Loucy (cell line): ENCODE measurements around the gene KNDC1.

Source experiments
- H2AFZ ChIP-seq: fragments of 200-600 bp; sonication (generic); 2 replicates; pipeline ENCODE4 v1.6.0; 2016; ENCODE audit warnings: antibody characterized with exemption, mild to moderate bottlenecking, low read length, moderate library complexity
- H3F3A ChIP-seq: fragments of 200-600 bp; 2 replicates; pipeline ENCODE4 v1.6.0; 2016; ENCODE audit warnings: antibody characterized with exemption, low read depth, mild to moderate bottlenecking
- H3K27me3 ChIP-seq: fragments of 200-600 bp; sonication (generic); 2 replicates; pipeline ENCODE4 v1.6.1; 2014; ENCODE audit warnings: low read length, mild to moderate bottlenecking; ENCODE audit not compliant: insufficient read depth, poor library complexity, severe bottlenecking
- H3K36me3 ChIP-seq: fragments of 200-600 bp; sonication (generic); 2 replicates; pipeline ENCODE4 v1.6.1; 2016; ENCODE audit warnings: low read length; ENCODE audit not compliant: insufficient read depth
- H3K4me1 ChIP-seq: fragments of 200-600 bp; sonication (generic); 2 replicates; pipeline ENCODE4 v1.5.1; 2014; ENCODE audit warnings: low read length, mild to moderate bottlenecking; ENCODE audit not compliant: insufficient read depth, poor library complexity, severe bottlenecking
- H3K4me2 ChIP-seq: fragments of 200-600 bp; sonication (generic); 2 replicates; pipeline ENCODE4 v1.6.0; 2014; ENCODE audit warnings: antibody characterized with exemption, low read length, low read depth, mild to moderate bottlenecking; ENCODE audit not compliant: poor library complexity, severe bottlenecking
- H3K4me3 ChIP-seq: fragments of 200-600 bp; sonication (generic); 2 replicates; pipeline ENCODE4 v1.5.1; 2014; ENCODE audit warnings: low read length, mild to moderate bottlenecking, mixed read lengths; ENCODE audit not compliant: poor library complexity, severe bottlenecking
- H3K79me2 ChIP-seq: fragments of 200-600 bp; sonication (generic); 2 replicates; pipeline ENCODE4 v1.6.1; 2014; ENCODE audit warnings: low read length; ENCODE audit not compliant: insufficient read depth
- H3K9ac ChIP-seq: fragments of 200-600 bp; sonication (generic); 2 replicates; pipeline ENCODE4 v1.6.0; 2014; ENCODE audit warnings: mild to moderate bottlenecking, low read depth, low read length, moderate library complexity; ENCODE audit not compliant: poor library complexity, severe bottlenecking
- H3K9me2 ChIP-seq: fragments of 200-600 bp; sonication (generic); replicated peaks from 2 replicates; pipeline ENCODE4 v1.6.1; 2016; ENCODE audit warnings: low read depth, low read length, mixed read lengths
- H3K9me3 ChIP-seq: fragments of 200-600 bp; sonication (generic); 2 replicates; pipeline ENCODE4 v1.6.1; 2014; ENCODE audit warnings: mild to moderate bottlenecking, antibody characterized with exemption, low read length, low read depth; ENCODE audit not compliant: insufficient read depth
- H4K20me1 ChIP-seq: fragments of 200-600 bp; sonication (generic); 2 replicates; pipeline ENCODE4 v1.6.0; 2014; ENCODE audit warnings: antibody characterized with exemption, low read length, mild to moderate bottlenecking; ENCODE audit not compliant: insufficient read depth, poor library complexity, severe bottlenecking
- EZH2phosphoT487 ChIP-seq: fragments of 200-600 bp; IDR thresholded peaks from 2 replicates; pipeline ENCODE4 v1.6.1; 2018; ENCODE audit warnings: antibody characterized with exemption, mild to moderate bottlenecking, moderate library complexity, borderline replicate concordance
- TF ChIP-seq, protein P1 (sequence below): fragments of 200-600 bp; sonication (generic); conservative IDR thresholded peaks from 2 replicates; pipeline ENCODE4 v1.5.1; 2014; ENCODE audit warnings: mild to moderate bottlenecking, antibody characterized with exemption, low read length

Gene KNDC1

DNA sequence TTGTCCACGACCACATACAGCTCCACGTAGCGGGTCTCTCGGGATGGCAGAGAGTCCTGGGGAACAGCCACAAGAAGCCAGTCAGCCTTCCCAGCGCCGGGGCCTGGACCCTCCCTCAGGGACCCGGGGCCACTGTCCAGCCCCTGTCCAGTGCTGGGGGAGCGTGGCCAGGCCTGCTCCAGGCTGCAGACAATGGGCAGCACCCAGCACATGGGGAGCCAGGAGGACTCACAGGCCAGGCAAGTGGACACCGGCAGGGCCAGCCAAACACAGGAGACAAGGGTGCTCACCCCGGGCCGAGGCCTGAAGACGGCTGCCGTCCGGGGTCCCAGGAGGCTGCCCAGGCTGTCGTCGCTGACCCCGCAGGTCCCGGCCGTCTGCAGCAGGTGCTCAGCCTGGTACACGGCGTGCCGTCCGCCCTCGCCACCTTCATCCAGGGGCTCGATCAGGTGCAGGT lies 113.0 kb downstream of the KNDC1 start:
- no peaks in the 10 kb centered on the region for H3K9me2 ChIP-seq
- H3F3A ChIP-seq, result no peaks in the 10 kb centered on the region
- no peaks in the 10 kb centered on the region for H3K36me3 ChIP-seq
- no peaks in the 10 kb centered on the region for H3K79me2 ChIP-seq
- no peaks in the 10 kb centered on the region for H3K9me3 ChIP-seq
- H4K20me1 ChIP-seq, result no peaks in the 10 kb centered on the region
- H3K27me3 ChIP-seq, result no peaks in the 10 kb centered on the region
- TF ChIP-seq, protein P1, sequence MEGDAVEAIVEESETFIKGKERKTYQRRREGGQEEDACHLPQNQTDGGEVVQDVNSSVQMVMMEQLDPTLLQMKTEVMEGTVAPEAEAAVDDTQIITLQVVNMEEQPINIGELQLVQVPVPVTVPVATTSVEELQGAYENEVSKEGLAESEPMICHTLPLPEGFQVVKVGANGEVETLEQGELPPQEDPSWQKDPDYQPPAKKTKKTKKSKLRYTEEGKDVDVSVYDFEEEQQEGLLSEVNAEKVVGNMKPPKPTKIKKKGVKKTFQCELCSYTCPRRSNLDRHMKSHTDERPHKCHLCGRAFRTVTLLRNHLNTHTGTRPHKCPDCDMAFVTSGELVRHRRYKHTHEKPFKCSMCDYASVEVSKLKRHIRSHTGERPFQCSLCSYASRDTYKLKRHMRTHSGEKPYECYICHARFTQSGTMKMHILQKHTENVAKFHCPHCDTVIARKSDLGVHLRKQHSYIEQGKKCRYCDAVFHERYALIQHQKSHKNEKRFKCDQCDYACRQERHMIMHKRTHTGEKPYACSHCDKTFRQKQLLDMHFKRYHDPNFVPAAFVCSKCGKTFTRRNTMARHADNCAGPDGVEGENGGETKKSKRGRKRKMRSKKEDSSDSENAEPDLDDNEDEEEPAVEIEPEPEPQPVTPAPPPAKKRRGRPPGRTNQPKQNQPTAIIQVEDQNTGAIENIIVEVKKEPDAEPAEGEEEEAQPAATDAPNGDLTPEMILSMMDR, result no peak
- no peak for TF ChIP-seq EZH2phosphoT487
- no peak overlapping the region for H3K9ac ChIP-seq
- no peak overlapping the region for H3K4me3 ChIP-seq
- H2AFZ ChIP-seq, result no peak overlapping the region
- no peak overlapping the region for H3K4me2 ChIP-seq
- H3K4me1 ChIP-seq, result peaks cover 28% of the 10 kb centered on the region

GRCh38 chr10:133273534-133274143 lies 113.6 kb downstream of the KNDC1 start:
- Histone ChIP-seq H3K4me3 (no peak overlapping the region), H3K27me3 (no peaks in the 10 kb centered on the region), H3K4me2 (no peak overlapping the region), H3K9me2 (no peaks in the 10 kb centered on the region), H3F3A (no peaks in the 10 kb centered on the region), H3K4me1 (peaks cover 35% of the 10 kb centered on the region), H3K9me3 (no peaks in the 10 kb centered on the region), H4K20me1 (no peaks in the 10 kb centered on the region), H3K36me3 (no peaks in the 10 kb centered on the region), H2AFZ (no peak overlapping the region), H3K9ac (no peak overlapping the region), H3K79me2 (no peaks in the 10 kb centered on the region)
- no peak for TF ChIP-seq EZH2phosphoT487
- TF ChIP-seq, protein P1, result no peak

DNA sequence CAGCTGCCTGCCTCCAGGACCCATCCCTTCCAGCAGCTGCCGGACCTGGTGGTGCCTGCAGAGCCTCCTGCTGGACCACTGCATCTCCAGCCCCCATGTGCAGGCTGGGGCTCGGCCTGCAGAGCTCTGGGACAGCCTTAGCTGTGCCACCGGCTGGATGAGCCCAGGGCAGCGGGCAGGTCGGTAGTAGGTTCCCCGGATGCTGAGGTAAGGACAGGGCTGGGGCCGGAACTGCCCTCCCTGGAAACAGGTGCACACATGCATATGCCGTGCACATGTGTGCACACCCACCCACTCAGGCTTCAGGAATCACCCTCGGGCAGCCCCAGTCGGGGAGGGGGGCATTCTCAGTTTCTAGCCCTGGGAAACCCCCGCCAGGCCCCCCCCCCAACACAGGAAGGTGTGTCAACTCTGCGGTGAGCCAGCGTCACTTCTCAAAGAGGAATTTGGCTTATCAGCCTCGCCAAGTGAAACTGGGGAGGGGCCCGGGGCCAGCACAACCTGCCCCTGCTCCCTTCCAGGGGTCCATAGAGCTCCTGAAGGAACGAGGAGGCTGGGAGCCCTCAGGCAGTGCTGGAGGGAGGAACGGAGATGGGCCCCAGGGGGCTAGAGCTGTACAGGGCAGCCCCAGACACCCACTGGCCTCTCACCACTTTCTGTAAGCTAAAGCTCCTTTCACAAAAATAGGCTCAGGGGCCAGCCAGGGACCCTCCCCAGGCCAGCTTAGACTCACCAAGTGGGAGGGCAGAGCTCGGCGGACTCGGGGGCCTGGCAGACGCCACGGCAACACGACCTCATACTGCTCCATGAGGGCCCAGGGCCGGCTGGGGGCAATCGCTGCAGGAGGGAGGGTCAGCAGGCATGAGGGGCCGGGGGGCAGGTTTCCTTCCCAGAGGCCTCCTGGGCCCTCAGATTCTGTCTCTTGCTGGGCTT lies 115.0 kb downstream of the KNDC1 start:
- no peaks in the 10 kb centered on the region for H3F3A ChIP-seq
- H3K4me2 ChIP-seq, result peak overlapping the region; percentile 62
- no peaks in the 10 kb centered on the region for H3K9me3 ChIP-seq
- H3K36me3 ChIP-seq, result no peaks in the 10 kb centered on the region
- no peaks in the 10 kb centered on the region for H3K27me3 ChIP-seq
- H3K4me1 ChIP-seq, result peaks cover 49% of the 10 kb centered on the region
- no peak for TF ChIP-seq EZH2phosphoT487
- TF ChIP-seq, protein P1, result no peak
- no peaks in the 10 kb centered on the region for H3K9me2 ChIP-seq
- H4K20me1 ChIP-seq, result no peaks in the 10 kb centered on the region
- H3K9ac ChIP-seq, result peak overlapping the region; percentile 62
- H3K79me2 ChIP-seq, result no peaks in the 10 kb centered on the region
- H2AFZ ChIP-seq, result no peak overlapping the region
- peak overlapping the region; percentile 50 for H3K4me3 ChIP-seq
